Stimulated activated CD8-positive, alpha-beta memory T cell treated with anti-CD3 and anti-CD28 coated beads, Interleukin-12 subunit alpha, Interleukin-12 subunit beta, amount 100 ng/mL, for 1 hour (primary cell): ENCODE data around the gene P3H2.
A peak's percentile ranks its signal among the peaks of the same experiment; 100 is the strongest.
"Not testable (repeated sequence)": the region's sequence is repeated elsewhere in the genome, so short reads cannot be mapped to it uniquely, and the experiment has no call there.

Experiments
- DNase-seq: peaks from one replicate; pipeline ENCODE4 v3.0.0-alpha.2; 2020; ENCODE audit warnings: low read depth

P3H2 gene

DNA sequence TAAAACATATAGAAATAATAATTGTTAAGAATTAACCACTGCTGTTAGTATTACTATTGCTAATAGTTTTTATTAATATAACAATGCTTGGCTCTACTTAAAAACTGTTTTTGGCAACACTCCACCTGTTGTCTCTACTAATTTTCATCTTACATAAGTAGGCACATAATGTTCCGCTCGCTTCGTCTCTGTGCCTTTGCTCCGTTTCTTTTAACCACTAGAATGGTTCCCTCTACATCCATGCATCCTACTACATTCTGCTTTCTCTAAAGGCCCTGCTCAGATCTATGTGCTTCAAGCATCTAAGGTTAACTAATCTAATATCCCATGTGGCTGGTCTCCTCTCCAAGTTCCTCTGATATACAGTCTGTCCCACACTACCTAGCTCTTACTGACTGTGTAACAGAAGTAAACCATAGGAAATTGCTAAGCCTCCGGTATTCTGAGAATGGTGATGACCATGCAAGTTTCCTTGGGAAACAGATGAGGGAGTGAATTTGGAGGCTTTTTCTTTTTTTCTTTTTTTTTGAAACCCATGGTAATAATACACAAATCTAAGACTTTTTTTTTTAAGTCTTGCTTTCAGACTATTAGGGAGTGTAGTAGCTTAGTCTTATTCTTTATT, 138.3 kb downstream of the P3H2 start:
- no peak for DNase-seq

DNA sequence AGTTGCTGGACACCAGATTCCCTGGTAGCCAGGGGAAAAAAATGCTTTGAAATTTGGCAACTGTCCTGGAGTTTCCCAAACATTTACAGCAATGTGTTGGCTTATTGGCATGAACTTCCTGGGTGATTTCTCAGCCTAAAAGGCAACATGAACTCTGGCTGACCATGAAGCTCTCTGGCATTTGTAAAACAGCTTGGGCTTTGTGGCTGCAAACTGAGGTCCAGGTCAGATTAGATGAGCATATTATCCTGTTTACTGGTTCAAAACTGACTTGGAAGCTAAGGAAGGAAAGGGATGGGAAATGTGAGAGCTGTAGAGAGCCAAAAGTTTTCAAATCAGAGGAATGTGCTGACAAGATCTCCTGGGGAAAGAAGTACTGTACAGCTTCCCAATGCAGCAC, 139.0 kb downstream of the P3H2 start:
- DNase-seq: no peak

DNA sequence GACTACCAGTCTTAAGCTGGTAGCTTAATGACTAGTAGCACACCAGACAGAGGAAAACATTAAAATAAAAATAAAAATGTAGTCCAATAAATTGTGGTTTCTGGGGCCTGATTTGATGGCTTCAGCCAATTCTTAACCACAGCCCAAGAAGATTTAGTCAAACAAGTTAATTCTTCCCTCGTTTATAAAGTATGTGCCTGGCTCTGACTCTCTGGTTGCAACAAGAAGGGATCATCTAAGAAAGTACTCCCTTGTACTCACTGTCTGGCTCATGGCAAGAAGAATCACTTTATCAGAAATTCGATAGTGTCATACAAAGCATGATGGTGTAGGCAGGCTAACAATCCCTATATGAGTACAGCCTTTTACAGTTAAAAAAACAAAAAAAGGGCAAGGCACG, 141.9 kb downstream of the P3H2 start:
- DNase-seq: no peak

DNA sequence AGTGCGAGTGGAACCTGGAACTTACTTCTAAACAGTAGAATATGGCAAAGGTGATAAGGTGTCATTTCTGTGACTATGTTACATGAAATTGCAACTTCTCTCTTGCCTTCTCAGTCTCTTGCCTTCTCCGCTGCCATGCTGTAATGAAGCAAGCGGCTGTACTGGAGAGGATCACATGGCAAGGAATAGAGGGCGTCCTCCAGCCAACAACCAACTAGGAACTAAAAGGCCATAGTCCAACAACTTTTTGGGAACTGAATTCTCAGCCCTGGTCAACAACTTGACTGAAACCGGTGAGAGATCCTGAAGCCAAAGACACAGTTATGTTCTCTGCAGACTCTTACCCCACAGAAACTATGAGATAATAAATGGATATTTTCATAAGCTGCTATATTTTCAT, 143.5 kb downstream of the P3H2 start:
- no peak for DNase-seq

DNA sequence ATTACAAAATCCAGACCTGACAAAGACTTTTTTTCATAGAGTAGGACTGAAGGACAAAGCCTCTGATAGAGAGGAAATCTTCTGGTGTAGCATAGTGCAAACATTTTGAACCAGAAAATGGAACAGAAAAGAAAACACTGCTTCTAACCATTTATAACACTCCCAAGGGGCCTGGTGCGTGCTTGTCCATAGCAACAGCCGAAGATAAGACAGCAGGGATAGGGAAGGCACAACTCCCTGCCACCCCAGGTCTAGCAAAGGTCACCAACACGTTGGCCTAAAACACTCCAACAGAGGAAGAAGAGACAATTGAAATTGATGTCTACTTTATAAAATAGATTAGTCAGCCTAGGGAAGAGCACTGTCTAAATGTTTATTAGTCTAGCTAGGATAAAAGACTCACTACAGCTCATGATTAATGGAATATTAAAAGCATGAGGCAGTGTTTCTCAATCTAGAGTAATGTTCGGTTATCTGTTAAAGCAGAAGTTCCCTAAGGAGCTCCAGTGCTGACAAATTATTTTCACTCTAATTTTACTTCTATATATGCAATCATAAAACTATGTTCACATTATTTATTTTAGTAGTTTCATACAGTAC, 145.2 kb downstream of the P3H2 start:
- no peak for DNase-seq

DNA sequence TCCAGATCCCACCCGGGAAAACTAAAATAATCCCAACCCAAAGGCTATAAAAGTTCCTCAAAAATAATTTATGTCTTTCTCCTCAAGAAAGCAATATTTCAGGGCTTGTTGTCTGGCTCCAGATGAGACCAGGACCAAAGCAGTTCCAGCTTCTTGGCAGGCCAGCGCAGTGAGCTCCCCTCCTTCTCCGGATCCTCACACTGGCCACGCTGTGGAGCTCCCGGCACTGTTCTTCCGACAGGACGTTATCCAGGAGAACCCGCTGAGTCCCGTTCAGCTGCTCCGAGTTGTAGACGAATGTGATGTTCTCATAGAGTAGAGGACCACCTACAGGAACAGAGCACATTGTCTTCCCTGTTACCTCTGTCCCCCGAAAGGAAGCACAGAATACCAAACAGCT, 146.3 kb downstream of the P3H2 start:
- DNase-seq: no peak

DNA sequence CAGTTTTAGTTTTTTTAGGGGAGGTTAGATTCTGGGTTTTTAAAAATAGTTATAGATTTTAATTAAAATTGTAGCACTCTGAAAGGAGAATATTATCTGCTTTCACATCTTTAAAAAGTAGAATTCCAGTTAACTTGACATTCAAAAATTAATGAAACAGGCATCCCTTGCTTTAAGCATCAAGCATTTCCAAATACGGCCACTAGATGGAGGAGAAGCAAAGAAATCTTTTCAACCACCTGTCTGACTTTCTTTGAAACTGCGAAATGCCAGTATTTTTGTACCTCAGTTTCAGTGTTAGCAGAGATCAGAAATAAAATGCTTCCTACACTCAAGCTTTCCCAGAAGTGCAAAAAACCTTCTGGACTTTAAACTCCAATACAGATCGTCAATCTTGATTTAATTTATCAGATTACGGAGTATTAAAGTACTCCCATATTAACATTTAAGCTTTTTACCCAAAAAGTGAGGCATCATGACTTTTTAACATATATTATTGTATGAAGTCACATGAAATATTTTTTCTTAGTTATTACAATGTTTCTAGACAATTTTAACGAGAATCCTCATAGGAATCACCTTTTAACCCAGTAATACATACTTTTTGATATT, 153.3 kb downstream of the P3H2 start:
- DNase-seq: no peak

DNA sequence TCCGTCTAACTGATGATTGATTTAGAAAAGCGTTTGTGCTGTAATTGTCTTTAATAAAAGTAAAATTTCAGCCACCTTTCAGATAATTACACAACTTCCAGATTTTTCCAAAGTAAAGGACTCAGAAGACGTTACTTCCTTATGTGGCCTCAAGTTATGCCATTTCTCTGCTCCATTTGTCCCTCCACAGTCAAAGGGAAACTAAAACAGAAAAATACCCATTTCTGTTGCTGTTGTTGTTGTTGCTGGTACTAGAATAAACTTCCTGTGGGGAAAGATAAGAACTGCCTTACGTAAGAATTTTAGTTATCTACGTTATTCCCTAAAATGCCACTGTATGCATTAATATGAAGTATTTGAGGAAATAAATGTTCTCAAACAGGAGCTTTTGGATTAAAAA, 153.9 kb downstream of the P3H2 start:
- DNase-seq: no peak

DNA sequence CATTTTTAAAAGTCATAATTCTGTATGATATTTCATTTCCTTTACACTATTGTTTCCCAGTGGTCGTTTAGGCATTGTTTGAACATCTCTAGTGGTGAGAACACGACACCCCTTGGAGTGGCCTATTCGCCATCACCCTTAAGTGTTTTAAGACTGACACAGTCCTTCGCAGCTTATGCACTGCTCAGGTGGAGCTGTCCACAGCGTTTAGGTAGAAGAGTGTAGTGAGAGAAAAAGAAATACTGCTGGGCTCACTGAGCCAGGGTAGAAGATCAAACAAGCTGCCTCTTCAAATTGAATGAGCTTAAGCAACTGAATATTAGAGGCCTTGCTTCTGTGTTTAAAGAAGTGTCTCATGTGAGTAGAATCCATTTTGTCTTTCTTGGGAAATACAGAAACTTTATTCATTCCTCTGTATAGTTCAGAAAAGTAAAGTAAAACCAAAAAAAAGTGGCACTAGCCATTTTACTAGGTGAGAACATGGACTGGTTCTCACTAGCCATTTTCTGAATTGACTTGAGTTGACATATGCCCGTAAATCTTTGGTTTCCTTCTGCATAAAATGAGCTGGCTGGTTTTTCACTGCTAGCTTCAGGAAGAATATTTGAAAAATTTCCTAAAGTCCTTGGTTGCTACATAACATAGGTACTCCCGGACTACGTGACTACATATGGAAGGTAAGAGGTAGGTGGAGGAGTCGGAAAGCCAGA, 155.9 kb downstream of the P3H2 start:
- DNase-seq: no peak

DNA sequence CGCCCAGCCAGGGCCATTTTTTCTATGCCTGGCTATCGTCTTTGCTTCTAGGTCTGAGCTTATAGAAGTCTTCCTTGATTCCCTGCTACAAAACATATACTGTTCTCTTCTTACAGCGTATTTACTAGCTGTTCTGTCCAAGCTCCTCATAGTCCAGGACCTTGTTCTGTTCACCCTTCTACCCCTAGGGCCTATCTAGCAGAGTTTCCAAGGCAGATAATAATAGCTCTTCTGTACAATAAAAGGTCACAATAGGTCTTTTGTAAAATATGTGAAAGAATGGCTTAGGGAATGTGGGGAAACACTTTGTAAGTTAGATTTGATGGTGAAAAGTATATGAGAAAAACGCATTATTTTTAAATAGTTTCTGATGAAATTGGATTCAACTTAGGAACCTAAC, 158.2 kb downstream of the P3H2 start:
- DNase-seq: no peak

DNA sequence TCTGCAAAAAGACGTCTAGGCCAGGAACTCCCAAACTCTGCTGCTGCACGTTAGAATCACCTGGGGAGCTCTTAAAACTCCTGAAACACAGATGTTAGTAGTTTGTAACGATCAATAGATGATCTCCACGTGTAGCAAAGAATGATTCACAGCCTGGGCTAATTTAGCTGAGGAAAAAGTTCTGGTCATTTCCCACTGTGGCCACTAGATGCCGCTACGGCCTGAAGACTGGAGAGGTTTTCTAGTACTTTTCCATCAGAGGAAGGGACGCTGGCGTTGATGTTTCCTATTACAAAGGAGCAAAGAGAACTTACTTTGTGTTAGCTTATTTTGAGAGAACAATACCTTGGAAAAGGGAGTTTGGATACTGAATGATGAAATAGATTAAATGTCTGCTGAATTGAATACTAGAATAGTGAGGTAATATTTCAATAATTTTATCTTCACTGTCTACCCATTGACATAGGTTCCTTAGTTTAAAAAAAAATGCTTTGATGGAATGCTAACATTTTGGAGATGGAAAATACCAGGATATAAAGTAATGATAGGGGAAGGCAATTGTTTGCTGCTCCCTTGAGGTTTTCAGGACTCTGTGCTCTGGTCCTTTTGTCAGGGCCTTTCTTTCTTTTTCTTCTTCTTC, 159.1 kb downstream of the P3H2 start:
- peak; percentile 46 for DNase-seq

DNA sequence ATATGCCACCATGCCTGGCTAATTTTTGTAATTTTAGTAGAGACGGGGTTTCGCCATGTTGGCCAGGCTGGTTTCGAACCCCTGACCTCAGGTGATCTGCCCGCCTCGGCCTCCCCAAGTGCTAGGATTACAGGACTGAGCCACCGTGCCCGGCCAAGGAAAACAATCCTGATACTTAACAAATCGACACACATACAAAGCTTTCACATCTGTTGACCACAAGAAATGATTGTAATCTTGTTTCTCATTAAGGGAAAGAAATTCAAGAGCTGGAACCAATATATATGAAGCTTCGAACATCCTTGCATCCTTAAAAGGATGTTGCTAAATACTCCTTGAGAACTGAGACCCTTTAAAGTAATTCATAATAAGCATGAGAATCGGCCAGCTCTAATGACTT, 159.6 kb downstream of the P3H2 start:
- not testable (repeated sequence) for DNase-seq

DNA sequence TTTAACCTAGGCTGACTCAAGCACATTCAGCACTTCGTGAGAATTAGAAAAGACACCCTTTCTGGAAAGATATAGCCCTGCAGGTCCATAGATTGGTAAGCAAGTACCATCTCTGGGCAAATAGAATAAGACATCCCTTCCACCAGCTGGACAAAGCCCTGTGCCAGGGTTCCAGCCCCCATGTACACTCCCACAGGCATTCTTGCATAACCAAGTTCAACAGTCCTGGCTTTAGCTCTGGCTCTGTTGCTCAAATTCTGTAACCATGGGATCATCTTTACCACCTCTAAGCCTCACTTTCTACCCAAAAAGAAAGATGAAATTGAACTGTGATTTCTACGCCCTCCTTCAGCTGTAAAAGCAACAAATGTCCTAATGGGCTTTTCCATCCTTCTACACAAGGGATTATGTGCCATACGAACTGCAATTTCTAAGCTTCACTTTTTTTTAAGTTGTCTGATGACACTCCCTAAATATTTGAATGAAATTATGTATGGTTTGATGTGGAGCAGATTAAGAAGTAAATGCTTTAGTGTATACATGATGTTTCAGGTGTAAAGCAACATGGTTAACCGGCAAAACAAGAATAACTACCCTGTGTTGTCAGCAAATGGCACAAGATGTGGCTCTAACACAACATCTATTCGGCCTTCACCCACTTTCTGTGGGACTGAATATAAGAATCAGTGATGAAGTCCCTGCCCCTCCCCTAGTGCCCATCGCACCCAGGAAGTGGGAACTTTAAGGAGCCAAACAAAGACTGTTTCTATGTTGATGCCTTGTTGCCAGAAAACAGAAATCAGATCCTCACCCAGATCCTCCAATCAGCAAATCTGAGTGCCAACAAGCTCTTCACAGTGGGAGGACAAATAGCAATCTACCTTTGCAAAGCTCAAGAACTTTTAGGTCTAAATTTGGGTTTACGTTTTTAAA, 165.7 kb downstream of the P3H2 start:
- no peak for DNase-seq

DNA sequence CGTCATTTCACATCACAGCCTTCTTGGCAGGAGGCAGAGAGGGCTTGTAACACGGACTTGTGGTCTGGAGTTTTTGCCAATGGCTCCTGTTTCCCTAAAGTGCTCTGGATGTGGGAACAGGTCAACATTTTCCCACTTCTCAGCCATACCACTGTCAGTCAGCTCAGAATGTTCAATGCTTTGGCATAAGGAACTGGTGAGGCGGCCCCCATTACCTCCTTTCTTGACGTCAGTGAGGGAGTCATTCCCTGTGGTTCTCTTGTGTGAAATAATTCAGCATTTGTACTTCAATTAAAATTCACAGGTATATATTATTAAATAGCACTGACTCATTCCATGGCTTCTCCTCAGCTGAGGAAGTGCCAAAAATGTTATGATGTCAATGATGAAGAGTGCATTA, 167.1 kb downstream of the P3H2 start:
- DNase-seq: no peak

DNA sequence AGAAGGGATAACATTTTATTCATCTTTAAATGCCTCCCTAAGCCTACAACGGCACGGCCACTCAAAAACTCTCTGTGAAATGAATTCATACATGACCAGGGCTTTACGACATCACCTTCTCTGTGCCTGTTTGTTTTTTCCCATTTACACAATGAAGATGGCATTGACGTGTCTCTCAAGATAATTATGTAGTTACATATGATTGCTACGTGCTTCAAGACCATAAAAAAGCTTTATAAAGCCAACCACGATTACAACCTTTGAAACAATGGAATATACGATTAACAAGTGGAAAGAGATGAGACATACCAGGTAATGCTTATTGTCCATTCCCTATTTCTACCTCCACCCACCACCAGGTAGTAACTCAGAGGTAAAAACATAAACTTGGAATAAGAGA, 168.4 kb downstream of the P3H2 start:
- no peak for DNase-seq

DNA sequence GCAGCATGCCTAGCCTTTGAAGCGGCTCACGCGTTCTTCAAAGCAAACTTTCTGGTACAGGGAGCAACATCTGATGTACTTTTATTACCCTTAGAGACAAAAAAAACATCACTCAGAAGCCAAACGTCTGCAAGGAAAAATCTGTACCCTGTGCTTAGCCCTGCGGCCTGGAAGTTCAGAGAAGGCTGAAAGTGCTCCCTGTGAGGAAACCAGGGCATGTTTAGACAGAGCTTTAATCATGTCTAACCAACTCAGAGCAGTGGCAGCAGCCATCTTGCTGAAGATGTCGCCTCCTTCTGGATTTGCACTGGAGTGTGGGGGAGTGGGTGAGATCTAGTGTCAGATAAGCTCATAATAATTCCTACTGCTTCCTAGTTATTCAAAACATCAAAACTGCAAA, 170.4 kb downstream of the P3H2 start:
- DNase-seq: no peak

DNA sequence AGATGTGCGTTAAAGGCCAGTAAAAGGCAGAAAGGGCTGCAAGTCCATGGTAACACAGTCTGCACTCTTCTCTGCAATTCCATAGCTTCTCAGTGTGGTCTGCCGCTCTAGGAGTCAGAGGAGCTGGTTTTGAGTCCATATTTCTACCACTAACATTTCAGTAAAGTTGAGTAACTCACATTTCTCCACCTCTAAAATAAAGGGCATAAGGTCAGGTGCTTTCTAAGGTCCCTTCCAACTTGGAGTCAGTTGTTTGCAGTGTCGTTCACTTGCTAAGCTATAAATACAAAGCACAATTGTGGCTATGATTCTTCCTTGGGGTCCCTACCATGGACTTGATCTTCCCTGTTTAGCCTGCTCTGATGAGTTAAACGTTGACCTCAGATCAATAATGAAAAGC, 171.1 kb downstream of the P3H2 start:
- DNase-seq: no peak

DNA sequence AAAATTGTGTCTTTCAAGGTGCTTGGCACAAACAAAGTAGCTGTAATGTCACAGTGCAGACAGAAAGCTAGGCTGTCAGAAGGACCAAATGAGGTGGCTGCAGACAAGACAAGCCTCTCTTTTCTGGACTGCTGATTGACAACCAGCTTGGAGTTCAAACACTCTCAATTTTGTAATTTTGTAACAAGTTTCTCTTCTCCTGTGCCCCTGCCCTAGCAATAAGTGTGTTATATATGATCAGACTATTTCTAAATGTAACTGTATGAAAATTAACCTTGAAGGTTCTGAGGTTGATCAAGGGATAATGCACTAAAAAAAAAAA, 172.0 kb downstream of the P3H2 start:
- DNase-seq: no peak

DNA sequence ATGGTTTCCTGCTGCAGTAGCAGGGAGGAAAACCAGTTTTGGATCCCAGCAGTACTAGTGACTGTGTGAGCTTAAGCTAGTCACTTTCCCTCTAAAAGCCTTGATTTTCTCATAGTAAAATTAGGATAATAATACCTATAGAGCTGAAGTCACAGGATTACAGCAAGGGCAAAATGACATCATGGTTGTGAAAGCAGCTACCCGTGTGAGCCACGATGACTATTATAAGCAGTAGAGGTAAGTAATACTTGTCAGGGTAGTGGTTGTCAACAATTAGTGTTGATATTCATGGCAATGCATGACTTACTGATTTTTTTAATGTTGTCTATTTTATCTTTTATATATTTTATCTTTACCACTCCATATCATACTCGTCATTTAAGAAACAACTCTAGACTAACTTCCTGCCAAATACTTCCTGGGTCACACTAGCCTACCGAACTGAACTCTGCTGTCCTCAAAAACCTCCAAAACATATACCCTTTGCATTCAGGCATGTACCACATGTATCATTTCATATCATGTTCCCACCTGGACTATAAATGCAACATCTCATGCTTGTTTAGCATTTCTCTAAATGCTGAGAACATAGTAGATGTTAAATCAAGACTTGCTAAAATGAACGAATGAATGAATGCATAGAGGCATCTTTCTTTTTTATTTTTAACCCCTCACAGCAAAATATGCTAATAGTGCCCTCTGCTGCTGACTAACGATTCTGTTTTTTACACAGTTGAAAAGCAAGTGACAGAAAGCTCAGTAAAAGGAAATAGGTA, 172.6 kb downstream of the P3H2 start:
- DNase-seq: no peak

DNA sequence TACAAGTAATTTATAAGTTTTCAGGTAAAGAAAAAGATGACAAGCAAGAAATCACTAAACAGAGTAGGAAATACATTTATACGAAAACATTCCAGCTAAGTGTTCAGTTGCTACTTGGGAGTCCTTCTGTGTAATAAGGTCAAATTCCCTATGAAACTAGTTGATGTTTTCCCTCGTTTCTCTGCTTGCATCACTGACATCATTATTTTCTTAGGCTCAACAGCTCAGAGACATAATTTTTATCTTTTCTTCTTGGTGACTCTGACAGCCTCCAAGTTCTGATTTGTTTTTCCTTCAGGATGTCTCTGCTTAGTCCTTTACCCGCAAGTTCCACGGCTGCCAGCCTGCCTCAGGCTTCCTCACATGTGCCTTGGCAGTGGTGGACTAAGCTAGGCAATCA, 173.6 kb downstream of the P3H2 start:
- no peak for DNase-seq
